SIG-M5 treated with dmso at 0.1 percent for 504 hours (cell line): ENCODE measurements around the gene NBR1.
"Not testable (repeated sequence)": the region's sequence is repeated elsewhere in the genome, so short reads cannot be mapped to it uniquely, and the experiment has no call there.

Source experiments
- DNase-seq: peaks from one replicate; lab custom pipeline; 2025; ENCODE audit not compliant: unreplicated experiment; lab: John Stamatoyannopoulos, UW

Gene NBR1, protein sequence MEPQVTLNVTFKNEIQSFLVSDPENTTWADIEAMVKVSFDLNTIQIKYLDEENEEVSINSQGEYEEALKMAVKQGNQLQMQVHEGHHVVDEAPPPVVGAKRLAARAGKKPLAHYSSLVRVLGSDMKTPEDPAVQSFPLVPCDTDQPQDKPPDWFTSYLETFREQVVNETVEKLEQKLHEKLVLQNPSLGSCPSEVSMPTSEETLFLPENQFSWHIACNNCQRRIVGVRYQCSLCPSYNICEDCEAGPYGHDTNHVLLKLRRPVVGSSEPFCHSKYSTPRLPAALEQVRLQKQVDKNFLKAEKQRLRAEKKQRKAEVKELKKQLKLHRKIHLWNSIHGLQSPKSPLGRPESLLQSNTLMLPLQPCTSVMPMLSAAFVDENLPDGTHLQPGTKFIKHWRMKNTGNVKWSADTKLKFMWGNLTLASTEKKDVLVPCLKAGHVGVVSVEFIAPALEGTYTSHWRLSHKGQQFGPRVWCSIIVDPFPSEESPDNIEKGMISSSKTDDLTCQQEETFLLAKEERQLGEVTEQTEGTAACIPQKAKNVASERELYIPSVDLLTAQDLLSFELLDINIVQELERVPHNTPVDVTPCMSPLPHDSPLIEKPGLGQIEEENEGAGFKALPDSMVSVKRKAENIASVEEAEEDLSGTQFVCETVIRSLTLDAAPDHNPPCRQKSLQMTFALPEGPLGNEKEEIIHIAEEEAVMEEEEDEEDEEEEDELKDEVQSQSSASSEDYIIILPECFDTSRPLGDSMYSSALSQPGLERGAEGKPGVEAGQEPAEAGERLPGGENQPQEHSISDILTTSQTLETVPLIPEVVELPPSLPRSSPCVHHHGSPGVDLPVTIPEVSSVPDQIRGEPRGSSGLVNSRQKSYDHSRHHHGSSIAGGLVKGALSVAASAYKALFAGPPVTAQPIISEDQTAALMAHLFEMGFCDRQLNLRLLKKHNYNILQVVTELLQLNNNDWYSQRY

GRCh38 chr17:43170766-43171585, at the start of gene NBR1:
Gene NBR1 (plus strand): TSS chr17:43171214. CDS start chr17:43175800, 4,586 bp downstream.
- peak; percentile 100 for DNase-seq

GRCh38 chr17:43125133-43125966, 45.7 kb upstream of the NBR1 start, which contains the start of gene BRCA1:
Gene BRCA1 (minus strand): TSS chr17:43125364. CDS start chr17:43124096, 1,268 bp downstream.
- peak; percentile 100 for DNase-seq

GRCh38 chr17:43125967-43126910, 44.8 kb upstream of the NBR1 start:
- DNase-seq: no peak

DNA sequence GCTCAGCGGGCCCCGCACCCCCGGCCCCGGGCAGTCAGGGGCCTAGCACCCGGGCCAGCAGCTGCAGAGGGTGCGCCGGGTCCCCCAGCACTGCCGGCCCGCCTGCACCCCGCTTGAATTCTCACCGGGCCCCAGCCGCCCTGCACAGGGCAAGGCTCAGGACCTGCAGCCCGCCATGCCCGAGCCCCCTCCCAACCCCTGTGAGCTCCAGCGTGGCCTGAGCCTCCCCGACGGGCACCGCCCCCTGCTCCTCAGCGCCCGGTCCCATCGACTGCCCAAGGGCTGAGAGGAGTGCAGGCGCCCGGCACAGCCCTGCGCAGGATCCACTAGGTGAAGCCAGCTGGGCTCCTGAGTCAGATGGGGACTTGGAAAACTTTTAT, 44.1 kb upstream of the NBR1 start:
- DNase-seq: no peak

DNA sequence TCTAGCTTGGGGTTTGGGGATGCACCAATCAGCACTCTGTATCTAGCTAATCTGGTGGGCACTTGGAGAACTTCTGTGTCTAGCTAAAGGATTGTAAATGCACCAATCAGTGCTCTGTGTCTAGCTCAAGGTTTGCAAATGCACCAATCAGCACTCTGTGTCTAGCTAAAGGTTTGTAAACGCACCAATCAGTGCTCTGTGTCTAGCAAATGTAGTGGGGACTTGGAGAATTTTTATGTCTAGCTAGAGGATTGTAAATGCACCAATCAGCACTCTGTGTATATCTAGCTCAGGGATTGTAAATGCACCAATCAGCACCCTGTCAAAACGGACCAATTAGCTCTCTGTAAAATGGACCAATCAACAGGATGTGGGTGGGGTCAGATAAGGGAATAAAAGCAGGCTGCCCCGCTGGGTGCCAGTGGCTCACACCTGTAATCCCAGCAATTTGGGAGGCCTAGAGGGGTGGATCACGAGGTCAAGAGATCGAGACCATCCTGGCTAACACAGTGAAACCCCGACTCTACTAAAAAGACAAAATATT, 43.6 kb upstream of the NBR1 start:
- not testable (repeated sequence) for DNase-seq

DNA sequence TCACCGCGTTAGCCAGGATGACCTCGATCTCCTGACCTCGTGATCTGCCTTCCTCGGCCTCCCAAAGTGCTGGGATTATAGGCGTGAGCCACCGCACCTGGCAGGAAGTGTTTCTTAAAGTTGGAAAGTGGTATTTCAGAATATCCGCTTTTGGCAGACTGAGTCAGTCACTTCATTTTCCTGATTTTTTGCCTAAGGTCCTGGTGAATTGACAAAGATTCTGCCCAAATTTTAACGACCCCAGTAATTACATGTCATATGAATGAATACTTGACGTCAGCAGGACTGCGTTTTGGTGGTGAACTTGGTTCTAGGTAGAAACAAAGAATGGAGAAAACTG, 41.4 kb upstream of the NBR1 start:
- DNase-seq: no peak

DNA sequence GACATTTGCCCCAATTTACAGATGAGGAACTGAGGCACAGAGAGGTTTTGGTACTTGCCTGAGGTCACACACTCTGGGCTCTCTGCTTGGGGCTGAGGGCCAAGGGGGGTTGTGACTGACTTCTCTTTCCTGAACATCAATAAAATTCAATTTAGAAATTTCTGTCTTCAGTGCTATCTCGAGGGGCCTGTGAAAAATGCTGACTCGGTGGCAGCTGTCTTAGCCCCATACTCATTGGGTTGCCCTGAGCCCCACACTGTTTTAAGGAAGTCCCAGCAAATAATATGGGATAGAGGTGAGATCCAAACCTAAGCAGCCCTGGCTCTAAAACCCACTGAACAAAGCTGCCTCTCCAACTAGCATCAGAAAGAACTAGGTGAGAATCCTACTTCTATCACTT, 38.9 kb upstream of the NBR1 start:
- DNase-seq: no peak

GRCh38 chr17:43133439-43133838, 37.6 kb upstream of the NBR1 start:
- peak; percentile 30 for DNase-seq

DNA sequence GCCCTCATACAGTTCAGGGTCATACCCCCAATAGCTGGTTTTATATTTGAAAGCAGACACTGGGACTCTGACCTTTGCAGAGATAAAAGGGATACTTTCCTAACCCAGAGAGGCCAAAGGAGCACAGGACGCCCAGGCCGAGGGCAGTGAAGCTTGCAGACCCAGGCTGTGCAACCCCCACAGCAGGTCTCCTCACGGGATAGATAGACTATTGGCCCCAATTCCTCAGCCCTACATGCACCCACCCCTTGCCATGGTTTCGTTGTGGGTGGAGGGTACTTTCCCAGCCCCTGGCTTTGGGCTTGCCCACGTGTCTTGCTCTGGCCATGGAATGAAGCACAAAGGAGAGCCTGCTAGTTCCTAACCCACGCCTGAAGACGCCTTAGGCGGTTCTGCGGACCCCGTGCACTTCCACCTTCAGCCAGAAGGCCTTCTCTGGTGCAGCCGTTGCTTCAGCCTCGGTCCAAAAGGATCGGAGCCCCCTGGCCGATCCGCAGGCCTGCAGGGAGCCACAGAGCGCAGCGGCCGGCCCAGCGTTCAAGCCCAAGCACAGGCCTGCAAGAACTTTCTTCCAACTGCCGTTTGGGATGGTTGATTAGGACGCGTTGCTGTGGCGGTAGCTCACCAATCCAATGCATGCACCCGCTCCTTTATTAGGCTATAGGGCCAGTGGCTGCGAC, 36.1 kb upstream of the NBR1 start:
- no peak for DNase-seq

DNA sequence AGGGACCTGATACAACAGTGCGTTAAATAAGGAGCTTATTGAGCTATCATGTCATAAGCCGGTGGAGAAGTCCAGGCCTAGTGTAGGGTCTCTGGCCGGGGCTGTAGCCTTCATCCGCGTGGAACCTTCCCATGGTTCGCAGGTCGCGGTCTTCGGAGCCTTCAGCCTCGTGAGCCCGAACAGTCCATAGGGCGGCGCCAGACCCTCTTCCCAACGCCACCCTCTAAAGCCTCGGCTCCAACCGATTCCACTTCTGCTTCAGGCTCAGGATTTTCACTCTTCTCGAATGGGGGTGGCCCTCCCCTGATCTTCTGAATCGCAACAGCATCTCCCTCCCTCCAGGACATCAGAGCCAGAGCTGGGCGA, 35.6 kb upstream of the NBR1 start:
- no peak for DNase-seq

DNA sequence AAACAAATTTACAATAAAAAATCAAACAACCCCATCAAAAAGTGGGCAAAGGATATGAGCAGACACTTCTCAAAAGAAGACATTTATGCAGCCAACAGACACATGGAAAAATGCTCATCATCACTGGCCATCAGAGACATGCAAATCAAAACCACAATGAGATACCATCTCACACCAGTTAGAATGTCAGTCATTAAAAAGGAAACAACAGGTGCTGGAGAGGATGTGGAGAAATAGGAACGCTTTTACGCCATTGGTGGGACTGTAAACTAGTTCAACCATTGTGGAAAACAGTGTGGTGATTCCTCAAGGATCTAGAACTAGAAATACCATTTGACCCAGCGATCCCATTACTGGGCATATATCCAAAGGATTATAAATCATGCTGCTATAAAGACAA, 34.4 kb upstream of the NBR1 start:
- not testable (repeated sequence) for DNase-seq

DNA sequence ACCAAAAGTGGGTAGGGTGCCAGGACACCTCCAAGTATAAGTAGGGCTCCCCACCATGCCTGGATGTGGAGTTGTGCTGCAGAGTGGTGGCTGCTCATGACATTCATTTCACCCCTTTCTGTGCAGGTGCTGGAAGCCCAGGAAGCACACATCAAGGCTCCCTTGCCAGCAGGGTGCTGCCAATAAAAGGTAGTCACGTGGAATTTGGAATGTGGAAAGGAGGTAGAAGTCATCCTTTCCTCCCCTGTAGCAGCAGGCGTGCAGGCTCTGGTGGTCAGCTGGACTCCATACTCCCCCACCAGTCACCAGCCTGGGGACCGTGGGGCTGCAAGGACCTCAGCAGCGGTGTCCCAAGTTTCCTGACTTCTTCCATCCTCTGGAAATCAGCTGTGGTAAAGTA, 32.5 kb upstream of the NBR1 start:
- DNase-seq: not testable (repeated sequence)

DNA sequence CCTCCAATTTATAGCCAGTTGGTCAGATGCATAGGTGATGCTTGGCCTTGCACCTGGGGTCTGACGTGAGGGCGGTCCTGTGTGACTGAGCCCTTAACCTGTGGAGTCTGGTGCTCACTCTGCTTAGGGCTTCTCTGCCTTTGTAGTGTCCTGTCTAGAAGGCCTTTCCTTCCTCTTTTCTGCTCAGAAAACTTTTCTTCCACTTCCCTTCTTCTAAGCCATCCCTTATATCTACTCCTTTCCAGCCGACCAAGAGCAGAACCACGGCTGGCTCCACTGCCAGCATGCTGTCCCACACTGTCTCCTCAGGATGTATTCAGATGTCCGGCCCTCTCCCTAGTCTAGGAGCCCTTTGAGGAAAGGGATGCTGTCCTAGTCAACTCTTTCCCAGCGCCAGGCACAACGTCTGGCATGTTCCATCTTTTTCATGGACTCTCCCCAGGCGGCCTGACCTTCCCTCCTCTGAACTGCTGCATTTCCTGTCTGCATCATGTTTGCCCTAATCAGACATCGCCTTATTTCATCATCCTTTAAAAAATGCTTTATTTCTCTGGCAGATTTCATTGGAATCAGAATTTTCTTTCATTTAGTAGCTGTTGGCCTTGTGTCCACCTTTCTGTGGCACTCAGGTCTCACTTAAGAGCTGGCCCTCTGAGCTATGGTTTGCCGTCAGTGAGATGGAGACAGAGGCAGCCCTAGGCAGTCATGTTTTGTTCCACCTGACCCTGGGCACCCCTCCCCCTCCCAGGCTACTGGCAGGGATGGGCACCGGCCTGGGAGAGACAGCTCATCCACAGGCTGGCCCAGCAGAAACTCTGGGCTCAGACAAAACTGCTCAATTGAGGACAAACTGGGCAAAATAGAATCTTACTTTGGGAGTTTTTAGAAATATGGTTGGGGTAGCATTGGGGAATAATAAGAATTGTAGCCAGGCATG, 30.4 kb upstream of the NBR1 start:
- DNase-seq: peak; percentile 67

DNA sequence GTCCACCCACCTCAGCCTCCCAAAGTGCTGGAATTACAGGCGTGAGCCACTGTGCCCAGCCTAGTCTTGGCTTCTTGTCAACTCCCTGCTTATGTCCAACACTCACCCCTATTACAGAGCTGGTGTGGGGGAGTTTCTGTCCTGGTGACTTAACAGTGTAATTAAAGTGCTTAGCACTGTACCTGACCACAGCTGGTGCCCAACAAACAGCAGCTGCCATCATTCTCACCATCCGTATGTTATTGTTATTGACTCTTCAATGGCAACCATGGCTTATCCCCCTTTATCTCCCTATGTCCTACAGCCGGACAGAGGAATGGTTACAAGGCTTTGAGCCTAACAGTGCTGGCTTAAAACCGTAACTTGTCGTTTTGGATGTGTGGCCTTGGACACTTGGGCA, 28.9 kb upstream of the NBR1 start:
- DNase-seq: no peak

- DNase-seq: no peak
Measured at GRCh38 chr17:43143201-43143600, 27.8 kb upstream of the NBR1 start.

DNA sequence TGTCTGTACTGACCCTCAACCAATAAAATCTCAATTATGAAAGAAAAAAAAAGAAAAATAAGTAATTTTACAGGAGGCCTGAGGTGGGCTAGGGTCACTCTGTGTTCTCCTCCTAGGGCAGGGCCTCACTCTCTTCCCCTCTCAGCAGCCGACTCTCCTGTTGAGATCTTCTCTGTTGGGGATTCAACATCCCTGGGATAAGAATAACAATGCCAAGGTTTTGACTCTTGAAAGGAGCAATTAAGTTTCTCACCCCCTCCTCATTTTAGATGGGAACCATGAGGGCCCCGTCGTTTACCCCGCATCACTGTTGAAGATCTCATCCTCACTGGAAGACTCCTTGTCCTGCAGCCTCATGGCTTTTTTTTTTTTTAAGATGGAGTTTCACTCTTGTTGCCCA, 24.4 kb upstream of the NBR1 start:
- no peak for DNase-seq

DNA sequence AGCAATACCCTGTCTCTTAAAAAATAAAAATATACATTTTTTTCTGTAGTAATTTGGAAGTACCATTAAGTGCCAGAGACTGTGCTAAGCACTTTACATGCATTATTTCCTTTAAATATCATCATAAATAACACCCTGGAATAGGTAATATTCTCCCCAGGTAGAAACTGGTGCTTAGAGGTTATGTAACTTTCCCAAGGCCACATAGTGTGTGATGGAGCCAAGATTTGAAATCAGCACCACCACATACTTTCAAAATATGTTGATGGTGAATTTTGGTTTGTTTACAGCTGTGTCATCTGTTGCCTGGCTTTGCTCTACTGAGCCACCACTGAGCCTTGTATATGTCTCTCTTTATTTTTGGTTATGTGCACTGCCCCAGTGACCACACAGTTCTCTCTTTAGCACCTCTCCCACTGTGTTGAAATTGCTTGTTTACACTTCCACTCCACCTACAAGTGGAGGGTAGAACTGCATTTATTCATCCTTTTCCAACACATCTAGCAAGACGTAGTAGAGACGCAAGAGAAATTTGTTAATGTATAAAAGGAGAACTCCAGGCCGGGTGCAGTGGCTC, 19.0 kb upstream of the NBR1 start:
- no peak for DNase-seq
